BJ (cell line): ENCODE measurements around the gene CPHXL2. TPM values are rescaled to one million over a fixed set of nuclear protein-coding genes. Genes with fewer than 3 reads are reported as not detected.

Source experiments
- CTCF ChIA-PET: fragments of 350-600 bp; formaldehyde crosslinking; extraction: SDS; loops from one replicate; lab custom pipeline; 2021; ENCODE audit warnings: antibody characterized with exemption, inconsistent platforms; lab: Yijun Ruan, JAX
- POLR2A ChIA-PET: fragments of 300-600 bp; sonication (Branson Sonifier 250); formaldehyde crosslinking; extraction: SDS; loops from one replicate; lab custom pipeline; 2021; ENCODE audit warnings: antibody characterized with exemption; lab: Charles Lee
- DNase-seq: peaks from one replicate; pipeline ENCODE4 v3.0.0-alpha.2; 2011; ENCODE audit warnings: low read depth
- H3K27me3 ChIP-seq: 2 replicates; pipeline ENCODE4 v1.6.0; 2011; ENCODE audit warnings: low read length; ENCODE audit not compliant: control insufficient read depth, insufficient read depth
- H3K36me3 ChIP-seq: 2 replicates; pipeline ENCODE4 v1.5.1; 2011; ENCODE audit warnings: low read length; ENCODE audit not compliant: control insufficient read depth, insufficient read depth
- H3K4me3 ChIP-seq: 2 replicates; pipeline ENCODE4 v1.5.1; 2011; ENCODE audit warnings: low read depth, mild to moderate bottlenecking, control low read depth, low read length
- CTCF ChIP-seq: IDR thresholded peaks from 2 replicates; pipeline ENCODE4 v1.5.1; 2011; ENCODE audit warnings: low read depth, mild to moderate bottlenecking, control low read depth, inconsistent platforms, low read length, moderate library complexity; ENCODE audit not compliant: insufficient read depth
- polyA plus RNA-seq: library from polyadenylated mRNA; depleted of rRNA; stranded (reverse); fragments of >200 nt; gene quantifications from 2 replicates; pipeline ENCODE4 v1.2.3, GENCODE V29; 2011

The CPHXL2 gene
- polyA plus RNA-seq, 1 experiment, result not detected

DNA sequence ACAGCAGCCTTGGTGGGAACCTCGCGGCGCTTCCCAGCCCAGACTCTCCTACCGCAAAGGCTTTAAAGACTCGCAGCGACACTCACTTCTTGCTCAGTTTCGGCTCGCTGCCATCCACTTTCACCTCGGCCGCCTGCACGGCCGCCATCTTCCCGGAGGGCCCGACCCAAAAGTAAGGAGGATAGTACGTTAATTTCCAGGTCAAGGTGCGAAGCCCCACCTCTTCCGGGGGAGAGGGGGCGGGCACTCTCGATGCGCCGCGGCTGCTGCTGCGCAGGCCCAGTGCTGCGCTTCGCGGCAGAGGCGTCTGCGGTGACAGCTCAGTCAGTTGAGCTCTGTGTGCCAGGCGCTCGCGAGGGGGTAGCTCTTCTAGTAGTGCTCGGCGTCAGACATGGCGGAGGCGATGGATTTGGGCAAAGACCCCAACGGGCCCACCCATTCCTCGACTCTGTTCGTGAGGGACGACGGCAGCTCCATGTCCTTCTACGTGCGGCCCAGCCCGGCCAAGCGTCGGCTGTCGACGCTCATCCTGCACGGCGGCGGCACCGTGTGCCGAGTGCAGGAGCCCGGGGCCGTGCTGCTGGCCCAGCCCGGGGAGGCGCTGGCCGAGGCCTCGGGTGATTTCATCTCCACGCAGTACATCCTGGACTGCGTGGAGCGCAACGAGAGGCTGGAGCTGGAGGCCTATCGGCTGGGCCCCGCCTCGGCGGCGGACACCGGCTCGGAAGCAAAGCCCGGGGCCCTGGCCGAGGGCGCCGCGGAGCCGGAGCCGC, 29.1 kb downstream of the CPHXL2 start, which contains the start of the genes KARS1 and TERF2IP:
KARS1 (minus strand) TSS at position 174 of the 773 bp plus-strand sequence; CDS start at position 148, 26 bp downstream.
TERF2IP (plus strand) TSS at position 282 of the 773 bp plus-strand sequence; CDS start at position 392, 110 bp downstream.
- DNase-seq, result peak; percentile 76
- H3K36me3 ChIP-seq, result peaks cover 2% of the 10 kb centered on the region; the same call in 1 of the 2 replicates
- ChIA-PET CTCF (interaction anchor here (0.8 to 1.5 kb wide), 4 partner anchors 10 to 177 kb away, joined by 3 to 5 read pairs (median 4); no protein-coding TSS in a partner anchor), POLR2A (interaction anchor here (0.6 to 1.0 kb wide), 3 partner anchors 25 to 214 kb away, joined by 3 to 8 read pairs (median 7); partner anchors contain the start of gene ADAT1)
- no peaks in the 10 kb centered on the region for H3K27me3 ChIP-seq
- TF ChIP-seq CTCF, result no peak
- H3K4me3 ChIP-seq, result peak within 1 kb of the TSS; percentile 96

GRCh38 chr16:75647112-75647491, 29.7 kb downstream of the CPHXL2 start:
- Histone ChIP-seq H3K36me3 (peaks cover 2% of the 10 kb centered on the region; the same call in 1 of the 2 replicates), H3K27me3 (no peaks in the 10 kb centered on the region), H3K4me3 (peak overlapping the region; percentile 96)
- POLR2A ChIA-PET, result interaction anchor here (0.7 to 1.0 kb wide), 2 partner anchors 24 to 213 kb away, joined by 3 to 8 read pairs; partner anchors contain the start of gene ADAT1
- no peak for TF ChIP-seq CTCF
- DNase-seq, result no peak
- CTCF ChIA-PET, result interaction anchor here (0.8 to 1.1 kb wide), 3 partner anchors 10 to 176 kb away, joined by 3 to 4 read pairs (median 4); no protein-coding TSS in a partner anchor

- H3K36me3 ChIP-seq, result peaks cover 9% of the 10 kb centered on the region
- ChIA-PET POLR2A (no interaction called here), CTCF (no interaction called here)
- no peak for DNase-seq
- no peak for TF ChIP-seq CTCF
- no peak overlapping the region for H3K4me3 ChIP-seq
- H3K27me3 ChIP-seq, result no peaks in the 10 kb centered on the region
Measured at GRCh38 chr16:75644240-75645012, 32.4 kb downstream of the CPHXL2 start.

GRCh38 chr16:75640598-75640997, 36.2 kb downstream of the CPHXL2 start:
- H3K27me3 ChIP-seq, result no peaks in the 10 kb centered on the region
- H3K36me3 ChIP-seq, result peaks cover 16% of the 10 kb centered on the region
- POLR2A ChIA-PET, result no interaction called here
- TF ChIP-seq CTCF, result no peak
- CTCF ChIA-PET, result no interaction called here
- DNase-seq, result no peak
- H3K4me3 ChIP-seq, result no peak overlapping the region
